GM18907 (cell line): ENCODE results near the gene ARMCX6.
A peak's percentile ranks its signal among the peaks of the same experiment; 100 is the strongest.
"Not testable (repeated sequence)": the region's sequence is repeated elsewhere in the genome, so short reads cannot be mapped to it uniquely, and the experiment has no call there.

Experiments
- ATAC-seq: cut with Tn5 transposase; IDR thresholded peaks from one replicate; pipeline ENCODE4 v1.9.1; 2021; ENCODE audit warnings: mild to moderate bottlenecking, moderate library complexity; ENCODE audit not compliant: unreplicated experiment

The ARMCX6 gene

DNA sequence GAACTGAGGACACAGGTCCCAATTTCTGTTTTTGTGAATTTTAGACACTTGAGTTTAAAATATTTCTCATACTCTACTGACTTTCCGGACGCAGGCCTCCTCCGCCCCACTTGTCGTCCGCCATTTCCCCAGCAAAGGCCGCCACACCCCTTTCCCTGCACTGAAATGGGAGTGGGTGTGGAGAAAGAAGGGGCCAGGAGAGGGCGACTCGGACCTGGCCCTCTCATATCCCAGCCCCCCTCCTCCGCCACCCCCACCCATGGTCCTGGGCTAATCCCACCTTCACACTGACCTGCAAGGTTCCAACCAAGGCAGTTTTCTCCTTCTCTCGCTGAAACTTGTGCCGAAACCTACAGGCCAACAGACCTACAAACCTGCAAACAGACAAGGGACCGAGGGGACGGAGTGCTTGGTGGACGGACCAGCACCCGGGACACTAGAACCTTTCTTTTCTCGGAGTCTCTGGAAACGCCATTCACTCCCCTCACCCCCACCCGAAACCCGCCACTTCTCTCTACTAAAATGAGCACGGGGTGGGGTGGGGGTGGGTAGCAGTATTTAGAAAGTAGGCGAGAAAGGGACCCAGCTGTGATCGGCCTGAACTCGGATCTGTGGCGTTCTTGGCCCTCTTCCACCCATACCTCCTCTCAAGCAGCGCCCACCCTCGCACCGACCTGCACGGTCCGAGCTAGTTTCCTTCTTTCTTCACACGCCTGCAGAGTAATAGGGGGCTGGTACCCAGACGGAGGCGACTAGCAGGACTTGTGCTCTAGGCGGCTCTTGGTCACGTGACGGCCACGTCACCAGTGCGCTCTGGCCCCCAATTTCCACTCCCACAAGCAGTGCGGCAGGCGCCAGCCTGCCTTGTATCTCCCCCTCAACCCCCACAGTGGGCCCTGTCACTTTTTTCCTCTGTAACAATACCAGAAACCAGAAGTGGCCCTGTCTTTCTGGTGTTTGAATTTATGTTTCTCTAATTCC, at the start of gene ARMCX6:
Gene ARMCX6, minus strand, starts transcription at position 790 of the 981 bp plus-strand sequence. CDS start 1,380 bp downstream, outside the sequence.
- peak; percentile 96 for ATAC-seq

DNA sequence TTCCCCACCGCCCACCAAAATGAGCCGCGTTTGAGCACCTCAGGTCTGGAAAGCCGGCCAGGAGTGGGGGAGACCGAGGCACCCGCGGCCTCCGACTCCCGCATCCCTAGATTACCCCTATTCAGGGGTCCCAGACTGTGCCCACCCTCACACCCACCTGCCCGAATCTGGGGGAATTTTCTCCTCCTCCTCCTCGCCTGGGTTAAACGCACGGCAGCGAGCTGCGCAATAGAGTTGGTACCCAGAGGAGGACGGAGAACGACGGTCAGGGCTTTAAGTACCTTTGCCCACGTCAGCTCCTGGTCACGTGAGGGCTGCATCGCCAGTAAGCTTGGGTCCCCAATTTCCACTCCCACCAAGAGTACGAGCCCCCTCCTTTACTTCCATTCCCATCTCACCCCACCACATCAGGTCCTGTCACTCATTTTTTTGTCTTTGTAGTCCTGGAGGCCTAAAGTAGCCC, 41.8 kb upstream of the ARMCX6 start, which contains the start of gene ARMCX2:
Gene ARMCX2, minus strand, starts transcription at position 250 of the 463 bp plus-strand sequence. CDS start 2,262 bp downstream, outside the sequence.
- peak; percentile 65 for ATAC-seq

DNA sequence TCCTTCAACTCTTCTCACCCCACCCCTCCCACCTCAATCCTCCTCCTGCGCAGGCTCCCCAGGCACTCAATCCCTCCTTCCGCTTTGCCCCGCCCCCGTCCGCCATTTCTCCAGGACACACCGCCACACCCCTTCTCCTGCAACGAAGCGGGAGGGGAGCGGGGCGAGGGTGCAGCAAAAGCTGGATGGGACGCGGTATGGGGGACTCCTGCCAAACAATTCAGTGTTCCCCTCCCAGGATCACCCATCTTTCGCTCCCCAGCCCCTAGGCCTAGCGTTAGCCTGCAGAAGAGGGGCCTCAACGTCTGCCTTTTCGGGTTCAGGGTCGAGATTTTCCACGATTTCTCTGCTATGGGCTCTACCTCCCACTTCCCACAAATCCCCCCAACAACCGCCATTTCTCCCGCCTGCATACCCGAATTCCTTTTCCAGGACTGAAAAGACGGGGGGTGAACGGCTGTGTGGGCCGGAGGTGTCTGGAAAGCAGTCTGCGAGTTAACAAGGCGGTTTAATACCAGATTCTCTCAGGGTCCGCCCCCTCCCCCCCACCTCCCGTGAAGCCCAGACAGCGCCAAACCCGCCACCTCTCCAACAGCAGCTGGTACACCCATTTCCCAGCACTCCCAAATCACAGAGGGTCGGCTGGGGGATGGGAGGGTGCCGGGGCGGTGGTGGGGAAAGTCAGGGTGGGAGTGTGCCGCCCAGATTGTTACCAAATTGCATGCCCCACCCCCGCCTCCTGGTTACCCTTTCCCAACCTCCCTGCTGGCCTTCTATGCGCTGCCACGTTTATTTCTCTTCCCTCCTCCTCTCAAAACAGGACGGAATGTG, 41.1 kb upstream of the ARMCX6 start:
- ATAC-seq, result peak; percentile 68

DNA sequence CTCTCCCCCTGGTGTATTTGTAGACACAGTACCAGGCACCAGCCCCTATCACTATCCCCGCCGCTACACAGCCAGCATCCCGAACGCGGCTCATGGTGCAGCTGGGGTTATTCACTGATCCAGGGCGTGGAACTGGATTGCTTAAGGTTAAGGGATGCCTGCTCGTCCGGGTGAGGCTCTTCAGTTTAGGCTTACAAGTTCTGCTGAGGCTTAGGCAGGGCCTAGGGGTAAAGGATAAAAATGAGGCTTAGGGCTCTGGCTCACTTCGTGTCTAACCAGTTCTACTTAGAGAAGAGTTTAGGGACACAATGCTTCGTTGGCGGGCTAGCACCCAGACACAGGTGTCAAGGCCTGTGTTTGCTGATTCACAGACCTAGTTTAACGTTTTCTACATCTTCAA, 39.7 kb upstream of the ARMCX6 start:
- ATAC-seq, result no peak

DNA sequence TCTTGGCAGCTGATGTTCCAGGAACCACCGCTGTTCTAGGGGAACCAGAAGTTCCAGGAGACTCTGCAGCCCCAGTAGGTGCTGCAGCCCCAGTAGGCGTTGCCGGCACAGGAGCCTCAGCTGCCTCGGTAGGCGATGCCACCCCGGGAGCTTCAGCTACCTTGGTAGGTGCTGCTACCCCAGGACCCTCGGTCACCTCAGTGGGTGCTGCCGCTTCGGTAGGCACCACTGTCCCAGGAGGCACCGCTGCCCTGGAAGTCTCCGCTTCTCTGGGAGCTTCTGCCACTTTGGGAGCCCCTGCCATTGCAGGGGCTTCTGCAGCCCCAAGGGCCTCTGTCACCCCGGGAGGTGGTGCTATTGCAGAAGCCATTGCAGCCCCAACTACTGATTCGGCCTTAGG, 39.0 kb upstream of the ARMCX6 start:
- ATAC-seq, result no peak

DNA sequence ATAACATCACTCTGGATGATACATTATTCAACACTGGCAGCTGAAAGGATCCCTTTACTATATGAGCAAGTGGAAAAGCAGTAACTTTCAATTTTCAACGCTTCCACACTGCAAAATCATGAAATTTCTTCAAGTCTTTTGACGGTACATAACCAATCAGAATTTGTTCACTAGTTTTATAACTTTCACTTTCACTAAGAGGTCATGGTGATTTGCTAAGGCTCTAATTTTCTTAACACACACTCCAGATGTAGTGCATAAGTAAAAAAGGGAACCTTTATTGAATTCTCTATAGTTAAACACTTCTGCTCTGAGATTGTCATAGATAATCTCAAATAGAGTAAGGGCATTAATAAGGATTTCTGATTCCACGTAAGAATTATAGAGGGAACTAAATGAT, 37.7 kb upstream of the ARMCX6 start:
- ATAC-seq, result no peak

DNA sequence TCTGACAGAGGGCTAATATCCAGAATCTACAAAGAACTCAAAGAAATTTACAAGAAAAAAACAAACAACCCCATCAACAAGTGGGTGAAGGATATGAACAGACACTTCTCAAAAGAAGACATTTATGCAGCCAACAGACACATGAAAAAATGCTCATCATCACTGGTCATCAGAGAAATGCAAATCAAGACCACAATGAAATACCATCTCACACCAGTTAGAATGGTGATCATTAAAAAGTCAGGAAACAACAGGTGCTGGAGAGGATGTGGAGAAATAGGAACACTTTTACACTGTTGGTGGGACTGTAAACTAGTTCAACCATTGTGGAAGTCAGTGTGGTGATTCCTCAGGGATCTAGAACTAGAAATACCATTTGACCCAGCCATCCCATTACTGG, 29.9 kb upstream of the ARMCX6 start:
- ATAC-seq, result not testable (repeated sequence)

DNA sequence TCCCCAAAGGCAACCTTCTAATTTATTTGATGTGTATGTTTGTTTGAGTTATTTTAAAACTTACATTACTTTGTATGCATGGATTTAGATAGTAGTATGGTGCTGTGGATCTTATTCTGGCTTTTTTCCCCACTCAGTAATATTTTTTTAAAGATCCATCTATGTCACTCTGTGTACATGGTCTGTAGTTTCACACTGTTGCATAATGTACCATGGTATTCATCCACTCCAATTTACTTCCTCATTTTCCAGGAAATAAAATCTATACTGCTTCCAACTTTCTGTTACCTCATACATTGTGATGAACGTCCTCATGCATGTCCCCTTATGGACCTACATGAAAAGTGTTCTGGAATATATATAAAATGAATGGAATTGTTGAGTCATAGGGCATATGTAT, 24.3 kb upstream of the ARMCX6 start:
- ATAC-seq, result no peak

DNA sequence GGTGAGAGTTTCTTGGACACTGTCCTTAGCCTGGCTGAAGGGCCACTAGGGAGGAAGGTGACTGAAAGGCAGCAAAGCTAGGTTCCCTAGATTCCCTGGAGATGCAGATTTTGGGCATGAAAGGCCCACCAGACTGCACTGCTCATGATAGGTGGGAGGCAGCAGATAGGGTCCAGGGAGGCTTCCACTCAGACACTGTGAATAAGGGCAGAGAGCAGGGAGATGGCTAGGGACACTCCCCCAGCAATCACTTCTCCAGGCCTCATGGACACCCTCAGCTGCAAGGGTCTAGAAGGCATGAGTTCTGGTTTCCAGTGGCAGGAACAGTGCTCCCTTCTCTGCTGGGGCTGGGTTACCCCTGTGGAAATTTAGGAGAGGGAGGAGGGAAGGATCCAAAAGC, 21.8 kb upstream of the ARMCX6 start:
- no peak for ATAC-seq

DNA sequence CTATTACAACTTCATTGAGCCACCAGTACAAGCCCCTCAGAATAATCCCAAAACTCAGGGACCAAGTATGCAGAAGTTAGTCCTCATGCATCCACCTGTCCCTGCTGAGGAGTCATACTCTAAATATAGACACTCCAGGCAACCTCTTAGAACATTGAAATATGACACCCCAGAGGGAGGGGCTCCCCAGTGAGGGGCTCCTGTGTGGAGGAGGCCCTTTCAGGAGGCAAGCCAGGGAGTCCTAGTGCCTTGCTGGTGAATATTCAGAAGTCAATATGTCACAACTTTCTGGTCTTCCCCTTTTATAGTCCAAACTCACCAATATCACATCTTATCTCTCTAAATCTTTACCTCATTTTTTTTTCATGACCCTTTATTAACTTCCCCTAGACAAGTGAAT, 1.6 kb upstream of the ARMCX6 start:
- no peak for ATAC-seq

DNA sequence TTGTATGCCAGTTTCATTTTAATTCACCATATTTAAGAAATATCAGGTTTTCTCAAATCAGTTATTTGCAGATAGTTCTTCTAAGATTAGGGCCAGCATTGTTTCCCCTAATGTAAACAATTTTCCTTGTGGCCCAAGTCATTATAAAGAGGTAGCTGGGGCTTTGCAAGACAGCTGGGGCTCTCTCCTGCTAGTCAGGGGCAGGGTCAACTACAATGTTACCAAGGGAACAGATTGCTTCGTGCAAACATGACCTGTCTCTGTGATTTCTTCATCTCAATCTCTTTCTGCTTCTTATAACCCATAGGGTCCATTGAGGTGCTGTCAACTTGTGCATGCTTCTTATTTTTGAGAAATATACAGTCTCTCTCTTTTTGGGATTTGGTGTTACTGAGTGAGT, 12.1 kb downstream of the ARMCX6 start:
- ATAC-seq, result no peak

DNA sequence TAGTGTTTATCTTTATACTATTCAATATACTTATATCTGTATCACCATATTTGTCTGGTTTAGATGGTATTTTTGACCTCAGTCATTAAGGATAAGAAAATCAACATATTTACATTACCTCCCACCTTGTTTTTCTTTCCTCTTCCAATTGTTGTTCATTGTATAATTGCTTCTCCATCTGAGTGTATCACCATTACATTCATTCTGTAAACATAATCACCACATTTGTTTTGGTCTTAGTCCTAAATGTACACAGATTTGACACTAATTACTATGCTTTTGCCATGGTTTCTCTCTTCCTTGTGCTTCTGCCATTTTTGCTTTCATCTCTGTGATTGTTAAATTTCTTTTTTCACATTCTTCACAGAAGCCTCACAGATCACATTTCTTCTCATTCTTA, 12.7 kb downstream of the ARMCX6 start:
- no peak for ATAC-seq

DNA sequence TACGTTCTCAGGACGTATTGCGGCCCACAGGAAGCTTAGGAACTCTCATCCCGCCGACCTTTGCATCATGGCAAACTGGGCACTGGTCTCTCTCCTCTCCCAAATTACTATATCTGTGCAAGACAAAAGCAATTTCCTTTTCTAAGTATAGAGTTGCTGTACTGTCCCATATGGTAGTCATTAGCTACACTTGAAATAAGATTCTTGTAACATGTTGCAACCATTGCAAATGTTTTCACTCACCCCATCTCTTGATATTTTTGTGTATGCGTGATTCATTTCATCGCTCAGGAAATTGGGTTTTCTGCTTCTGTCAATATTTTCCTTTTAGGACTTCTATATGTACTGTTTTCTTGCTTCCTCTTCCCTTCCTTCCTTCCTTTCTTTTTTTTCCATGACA, 15.7 kb downstream of the ARMCX6 start:
- no peak for ATAC-seq

DNA sequence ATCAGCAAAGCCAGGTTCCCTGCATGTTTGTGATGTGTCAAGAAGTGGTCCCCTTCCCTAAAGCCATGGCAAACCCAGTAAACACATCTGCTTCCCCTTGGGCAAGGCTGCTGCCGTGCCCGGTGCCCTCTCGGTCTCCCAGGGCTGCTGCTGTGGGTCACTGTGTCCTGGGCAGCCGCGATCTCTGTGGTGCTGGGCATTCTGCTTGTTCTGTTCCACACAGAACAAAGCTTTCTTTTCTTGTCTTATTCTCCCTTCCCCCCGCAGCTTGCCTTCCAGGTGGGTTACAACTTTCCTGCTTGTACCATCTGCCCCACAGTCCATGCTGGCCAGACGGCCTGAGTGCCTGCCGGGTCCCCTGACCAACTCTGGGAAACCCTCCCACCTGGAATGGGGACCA, 18.2 kb downstream of the ARMCX6 start:
- ATAC-seq, result not testable (repeated sequence)

DNA sequence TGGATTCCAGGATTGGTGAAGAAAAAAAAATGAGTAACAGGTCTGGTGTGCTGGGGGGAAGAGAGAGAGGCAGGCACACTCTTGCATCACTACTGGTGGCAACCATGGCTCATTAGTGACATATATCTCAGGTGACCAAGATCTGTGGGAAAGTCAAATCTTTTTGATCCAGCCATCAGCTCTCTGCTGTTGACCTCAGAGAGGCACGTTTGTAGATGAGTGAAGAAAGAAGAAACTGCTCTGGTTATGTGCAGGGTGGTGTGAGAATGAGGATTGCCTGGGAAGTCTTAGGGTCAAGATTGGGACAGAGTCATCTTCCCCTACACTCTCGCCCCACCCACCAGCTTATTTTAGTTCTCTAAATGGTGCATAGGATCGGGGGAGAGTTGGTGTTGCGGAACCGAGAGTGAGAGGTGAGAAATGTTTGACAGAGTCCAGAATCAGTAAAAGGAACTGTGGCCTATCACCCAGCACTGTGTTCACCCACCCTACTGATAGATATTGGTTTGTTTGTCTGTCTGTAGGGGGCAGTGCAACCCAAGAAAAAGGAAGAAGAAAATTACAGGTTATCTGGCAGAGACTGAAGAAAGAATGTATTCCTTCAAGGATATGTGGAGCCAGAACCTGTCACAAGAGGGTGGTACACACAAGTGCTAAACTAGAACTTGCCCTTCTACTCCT, 21.9 kb downstream of the ARMCX6 start:
- peak; percentile 100 for ATAC-seq
